Smooth muscle cell (in vitro differentiated cells): ENCODE measurements around the gene SYNE2. TPM values are rescaled to one million over a fixed set of nuclear protein-coding genes. Genes with fewer than 3 reads are reported as not detected.

Experiments
- DNase-seq: peaks from one replicate; lab custom pipeline; 2025; ENCODE audit not compliant: unreplicated experiment; lab: John Stamatoyannopoulos, UW
- H2AFZ ChIP-seq: fragments of 200-600 bp; sonication (generic); 2 replicates; pipeline ENCODE4 v1.6.0; 2016; ENCODE audit warnings: antibody characterized with exemption, low read depth, mild to moderate bottlenecking
- H3F3A ChIP-seq: fragments of 200-600 bp; sonication (generic); 2 replicates; pipeline ENCODE4 v1.6.0; 2017; ENCODE audit warnings: antibody characterized with exemption, low read depth
- H3K27ac ChIP-seq: fragments of 200-600 bp; sonication (generic); 2 replicates; pipeline ENCODE4 v1.5.1; 2016; ENCODE audit warnings: low read depth, mild to moderate bottlenecking
- H3K27me3 ChIP-seq: fragments of 200-600 bp; sonication (generic); 2 replicates; pipeline ENCODE4 v1.6.1; 2016; ENCODE audit warnings: low read depth, mild to moderate bottlenecking
- H3K36me3 ChIP-seq: fragments of 200-600 bp; sonication (generic); 2 replicates; pipeline ENCODE4 v1.5.1; 2016; ENCODE audit warnings: low read depth
- H3K4me1 ChIP-seq: fragments of 200-600 bp; sonication (generic); 2 replicates; pipeline ENCODE4 v1.5.1; 2016; ENCODE audit warnings: low read depth
- H3K4me2 ChIP-seq: fragments of 200-600 bp; sonication (generic); 2 replicates; pipeline ENCODE4 v1.6.0; 2016; ENCODE audit warnings: mild to moderate bottlenecking
- H3K4me3 ChIP-seq: fragments of 200-600 bp; sonication (generic); 2 replicates; pipeline ENCODE4 v1.5.1; 2016; ENCODE audit warnings: mild to moderate bottlenecking
- H3K79me2 ChIP-seq: fragments of 200-600 bp; sonication (generic); 2 replicates; pipeline ENCODE4 v1.6.0; 2016; ENCODE audit warnings: low read depth, mild to moderate bottlenecking
- H3K9ac ChIP-seq: fragments of 200-600 bp; sonication (generic); 2 replicates; pipeline ENCODE4 v1.6.0; 2016; ENCODE audit warnings: low read depth
- H3K9me3 ChIP-seq: fragments of 200-600 bp; sonication (generic); replicated peaks from 2 replicates; pipeline ENCODE4 v1.5.1; 2016; ENCODE audit warnings: low read depth
- H4K20me1 ChIP-seq: fragments of 200-600 bp; sonication (generic); 2 replicates; pipeline ENCODE4 v1.6.0; 2016; ENCODE audit warnings: low read depth
- CTCF ChIP-seq: fragments of 200-600 bp; sonication (generic); IDR thresholded peaks from 2 replicates; pipeline ENCODE4 v1.5.1; 2017; ENCODE audit warnings: borderline replicate concordance, mild to moderate bottlenecking, antibody characterized with exemption; ENCODE audit not compliant: insufficient read depth, poor library complexity, severe bottlenecking
- WGBS: methylation state at CpG from one replicate; pipeline ENCODE4 v1.1.7; 2016; ENCODE audit warnings: low lambda C conversion rate; 5-methylcytosine and 5-hydroxymethylcytosine counted together
- polyA plus RNA-seq: library from polyadenylated mRNA; unstranded; fragments of >200 nt; fragmentation: Nextera tagmentation; extraction: Ambion mirVana; gene quantifications from 2 replicates; pipeline ENCODE4 v1.2.1, GENCODE V29; 2016
- total RNA-seq: library from RNA; depleted of rRNA; stranded (reverse); fragments of >200 nt; gene quantifications from 2 replicates; pipeline ENCODE4 v1.2.3, GENCODE V29; 2014

The SYNE2 gene
- total and polyA plus RNA-seq, 2 experiments from 2014 or later, result 4.8 to 20.9 TPM

- 82% methylated on average over 6 of the region's 6 CpGs for WGBS
These were observed 385.2 kb downstream of the SYNE2 start for GRCh38 chr14:64238049-64238448.

GRCh38 chr14:64238631-64239030 lies 385.8 kb downstream of the SYNE2 start:
- H3K9me3 ChIP-seq, result no peaks in the 10 kb centered on the region
- no peak for DNase-seq
- H4K20me1 ChIP-seq, result no peaks in the 10 kb centered on the region
- H3K27me3 ChIP-seq, result no peaks in the 10 kb centered on the region
- no peaks in the 10 kb centered on the region for H3K4me1 ChIP-seq
- TF ChIP-seq CTCF, result no peak
- H3K4me3 ChIP-seq, result no peak overlapping the region
- WGBS, result 89% methylated on average over 2 of the region's 2 CpGs
- H3K79me2 ChIP-seq, result no peaks in the 10 kb centered on the region
- H3K9ac ChIP-seq, result no peak overlapping the region
- H2AFZ ChIP-seq, result no peak overlapping the region
- H3K36me3 ChIP-seq, result no peaks in the 10 kb centered on the region
- no peak overlapping the region for H3K4me2 ChIP-seq
- no peak overlapping the region for H3K27ac ChIP-seq
- no peaks in the 10 kb centered on the region for H3F3A ChIP-seq

More at GRCh38 chr14:64238049-64238448, 385.2 kb downstream of the SYNE2 start:
- no peak for TF ChIP-seq CTCF
- Histone ChIP-seq H3K4me3 (no peak overlapping the region), H3K27ac (no peak overlapping the region), H3K36me3 (no peaks in the 10 kb centered on the region), H3K9ac (no peak overlapping the region), H3K4me1 (no peaks in the 10 kb centered on the region), H4K20me1 (no peaks in the 10 kb centered on the region), H3F3A (no peaks in the 10 kb centered on the region), H3K9me3 (no peaks in the 10 kb centered on the region), H2AFZ (no peak overlapping the region), H3K4me2 (no peak overlapping the region), H3K79me2 (no peaks in the 10 kb centered on the region), H3K27me3 (no peaks in the 10 kb centered on the region)
- no peak for DNase-seq

- Histone ChIP-seq H2AFZ (no peak overlapping the region), H4K20me1 (no peaks in the 10 kb centered on the region), H3K79me2 (no peaks in the 10 kb centered on the region), H3K36me3 (no peaks in the 10 kb centered on the region), H3K9me3 (no peaks in the 10 kb centered on the region), H3K27me3 (no peaks in the 10 kb centered on the region), H3K4me3 (no peak overlapping the region), H3K4me1 (no peaks in the 10 kb centered on the region), H3K27ac (no peak overlapping the region), H3F3A (no peaks in the 10 kb centered on the region), H3K9ac (no peak overlapping the region), H3K4me2 (no peak overlapping the region)
- no peak for DNase-seq
- 94% methylated on average over 4 of the region's 4 CpGs for WGBS
- no peak for TF ChIP-seq CTCF
These were observed 391.5 kb downstream of the SYNE2 start for GRCh38 chr14:64244279-64244678.

GRCh38 chr14:64245491-64245890 lies 392.7 kb downstream of the SYNE2 start:
- WGBS, result 94% methylated on average over 4 of the region's 4 CpGs
- H4K20me1 ChIP-seq, result no peaks in the 10 kb centered on the region
- H3K4me2 ChIP-seq, result no peak overlapping the region
- no peaks in the 10 kb centered on the region for H3K9me3 ChIP-seq
- H3K79me2 ChIP-seq, result no peaks in the 10 kb centered on the region
- no peak overlapping the region for H3K9ac ChIP-seq
- no peaks in the 10 kb centered on the region for H3F3A ChIP-seq
- no peak overlapping the region for H3K4me3 ChIP-seq
- H3K27me3 ChIP-seq, result no peaks in the 10 kb centered on the region
- no peak overlapping the region for H2AFZ ChIP-seq
- no peak overlapping the region for H3K27ac ChIP-seq
- no peaks in the 10 kb centered on the region for H3K36me3 ChIP-seq
- no peak for TF ChIP-seq CTCF
- DNase-seq, result no peak
- H3K4me1 ChIP-seq, result no peaks in the 10 kb centered on the region
